GM19328 (cell line): ENCODE results near the gene PLXDC1.

Experiments used
- ATAC-seq: cut with Tn5 transposase; IDR thresholded peaks from one replicate; pipeline ENCODE4 v1.9.1; 2021; ENCODE audit warnings: mild to moderate bottlenecking, moderate library complexity; ENCODE audit not compliant: unreplicated experiment

Gene PLXDC1

GRCh38 chr17:39018267-39019134, 132.9 kb downstream of the PLXDC1 start:
- ATAC-seq: no peak

GRCh38 chr17:39016193-39017153, 135.0 kb downstream of the PLXDC1 start:
- no peak for ATAC-seq

- no peak for ATAC-seq
Measured at GRCh38 chr17:39015546-39015935, 135.9 kb downstream of the PLXDC1 start.

- ATAC-seq: no peak
Measured at GRCh38 chr17:39014795-39015545, 136.5 kb downstream of the PLXDC1 start.

GRCh38 chr17:39014044-39014794, 137.2 kb downstream of the PLXDC1 start:
- no peak for ATAC-seq
